ENCODE measurements around the gene BBOX1. TPM values are rescaled to one million over a fixed set of nuclear protein-coding genes. Genes with fewer than 3 reads are reported as not detected.

Gene BBOX1
- polyA plus RNA-seq, 1 donor from 2014 or later: not detected

DNA sequence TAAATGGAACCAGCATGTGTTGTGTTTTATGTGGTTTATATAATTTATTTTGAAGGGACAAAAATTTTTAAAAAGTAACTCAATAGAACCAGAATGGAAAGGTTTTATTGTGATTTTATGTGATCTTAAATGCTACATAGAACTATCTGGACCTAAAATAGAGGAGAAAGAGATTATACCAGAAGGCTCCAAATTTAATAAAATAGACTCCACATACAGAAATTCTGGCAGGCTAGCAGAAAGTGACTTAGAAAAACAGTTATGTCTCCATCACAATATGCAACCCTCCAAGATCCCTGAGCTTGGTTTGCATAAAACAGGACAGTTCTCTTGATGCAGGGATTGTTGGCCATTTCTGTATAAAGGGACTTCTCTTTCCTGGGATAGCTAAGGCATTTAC lies 107.9 kb downstream of the BBOX1 start:
- Histone ChIP-seq H3K4me2 (ENCODE audit: low read length) (no peak overlapping the region), H2AFZ (ENCODE audit: low read depth, low read length) (no peak overlapping the region), H3K9ac (ENCODE audit: low read length) (no peak overlapping the region), H3K36me3 (ENCODE audit: insufficient read depth, low read length) (no peaks in the 10 kb centered on the region), H3F3A (ENCODE audit: insufficient read depth, low read length, poor library complexity, severe bottlenecking) (no peaks in the 10 kb centered on the region), H3K9me2 (ENCODE audit: insufficient read depth, low read length) (no peaks in the 10 kb centered on the region), H4K20me1 (ENCODE audit: insufficient read depth) (no peaks in the 10 kb centered on the region), H3K79me2 (replicated peaks; ENCODE audit: insufficient read depth, low read length) (no peaks in the 10 kb centered on the region), H3K9me3 (ENCODE audit: low read length) (no peaks in the 10 kb centered on the region), H3K27ac (ENCODE audit: low read length) (no peak overlapping the region), H3K4me3 (ENCODE audit: low read length) (no peak overlapping the region), H3K27me3 (ENCODE audit: insufficient read depth, low read depth, low read length) (no peaks in the 10 kb centered on the region)
- TF ChIP-seq CTCF (IDR thresholded peaks at IDR 0.05; ENCODE audit: poor library complexity, severe bottlenecking): no peak
- no peak for TF ChIP-seq POLR2AphosphoS5 (IDR thresholded peaks at IDR 0.05)
- no peak for TF ChIP-seq TAF1 (IDR thresholded peaks at IDR 0.05; ENCODE audit: low read depth)
- TF ChIP-seq REST (IDR thresholded peaks at IDR 0.05; ENCODE audit: borderline replicate concordance): no peak
- TF ChIP-seq MXI1 (conservative IDR thresholded peaks at IDR 0.05; ENCODE audit: poor library complexity, severe bottlenecking): no peak
- TF ChIP-seq RAD21 (conservative IDR thresholded peaks at IDR 0.05): no peak
- no peak for TF ChIP-seq SMC3 (conservative IDR thresholded peaks at IDR 0.05; ENCODE audit: poor library complexity)
- TF ChIP-seq EZH2 (IDR thresholded peaks at IDR 0.05; ENCODE audit: borderline replicate concordance, insufficient read depth, low read length, poor library complexity, severe bottlenecking): no peak
- TF ChIP-seq EP300 (conservative IDR thresholded peaks at IDR 0.05; ENCODE audit: poor library complexity, severe bottlenecking): no peak

DNA sequence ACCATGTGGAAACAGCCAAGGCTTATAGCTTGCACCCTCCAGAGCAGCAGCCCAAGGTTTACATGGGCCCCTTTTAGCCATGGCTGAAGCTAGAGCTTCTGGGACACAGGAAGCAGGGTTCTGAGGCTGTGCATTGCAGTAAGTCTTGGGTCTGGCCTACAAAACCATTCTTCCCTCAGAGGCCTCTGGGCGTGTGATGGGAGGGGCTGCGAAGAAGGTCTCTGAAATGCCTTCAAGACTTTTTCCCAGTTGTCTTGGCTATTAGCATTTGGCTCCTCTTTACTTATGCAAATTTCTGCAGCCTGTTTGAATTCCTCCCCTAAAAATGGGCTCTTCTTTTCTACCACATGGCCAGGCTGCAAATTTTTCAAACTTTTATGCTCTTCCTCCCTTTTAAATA lies 109.5 kb downstream of the BBOX1 start:
- Histone ChIP-seq H3K4me3 (ENCODE audit: low read length) (no peak overlapping the region), H3K4me2 (ENCODE audit: low read length) (no peak overlapping the region), H4K20me1 (ENCODE audit: insufficient read depth) (no peaks in the 10 kb centered on the region), H3K27ac (ENCODE audit: low read length) (no peak overlapping the region), H3K9me3 (ENCODE audit: low read length) (no peaks in the 10 kb centered on the region), H3F3A (ENCODE audit: insufficient read depth, low read length, poor library complexity, severe bottlenecking) (no peaks in the 10 kb centered on the region), H3K27me3 (ENCODE audit: insufficient read depth, low read depth, low read length) (no peaks in the 10 kb centered on the region), H3K79me2 (replicated peaks; ENCODE audit: insufficient read depth, low read length) (no peaks in the 10 kb centered on the region), H3K36me3 (ENCODE audit: insufficient read depth, low read length) (no peaks in the 10 kb centered on the region), H3K9me2 (ENCODE audit: insufficient read depth, low read length) (no peaks in the 10 kb centered on the region), H3K9ac (ENCODE audit: low read length) (no peak overlapping the region), H2AFZ (ENCODE audit: low read depth, low read length) (no peak overlapping the region)
- TF ChIP-seq MXI1 (conservative IDR thresholded peaks at IDR 0.05; ENCODE audit: poor library complexity, severe bottlenecking) (no peak), REST (IDR thresholded peaks at IDR 0.05; ENCODE audit: borderline replicate concordance) (no peak), CTCF (IDR thresholded peaks at IDR 0.05; ENCODE audit: poor library complexity, severe bottlenecking) (no peak), EZH2 (IDR thresholded peaks at IDR 0.05; ENCODE audit: borderline replicate concordance, insufficient read depth, low read length, poor library complexity, severe bottlenecking) (no peak), TAF1 (IDR thresholded peaks at IDR 0.05; ENCODE audit: low read depth) (no peak), SMC3 (conservative IDR thresholded peaks at IDR 0.05; ENCODE audit: poor library complexity) (no peak), POLR2AphosphoS5 (IDR thresholded peaks at IDR 0.05) (no peak), RAD21 (conservative IDR thresholded peaks at IDR 0.05) (no peak), EP300 (conservative IDR thresholded peaks at IDR 0.05; ENCODE audit: poor library complexity, severe bottlenecking) (no peak)

All from neural cell (in vitro differentiated cells).